ENCODE results near the gene RNF14. TPM values are rescaled to one million over a fixed set of nuclear protein-coding genes. Genes with fewer than 3 reads are reported as not detected.

The RNF14 gene
- total RNA-seq, 1 donor from 2014 or later: 60.8 TPM

DNA sequence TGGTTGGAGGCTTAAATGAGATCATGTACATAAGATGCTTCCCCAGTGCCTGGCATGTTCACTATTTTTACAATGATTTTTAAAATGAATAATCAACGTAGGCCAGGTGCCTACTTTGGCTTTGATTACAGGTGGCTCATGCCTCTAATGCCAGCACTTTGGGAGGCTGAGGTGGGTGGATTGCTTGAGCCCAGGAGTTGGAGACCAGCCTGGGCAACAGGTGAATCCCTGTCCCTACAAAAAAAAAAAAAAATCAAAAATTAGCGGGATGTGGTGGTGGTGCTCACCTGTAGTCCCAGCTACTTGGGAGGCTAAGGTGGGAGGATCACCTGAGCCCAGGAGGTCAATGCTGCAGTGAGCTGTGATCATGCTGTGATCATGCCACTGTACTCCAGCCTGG lies 20.1 kb upstream of the RNF14 start:
- Mint-ChIP-seq H3K27me3 (ENCODE audit: unreplicated experiment) (no peaks in the 10 kb centered on the region), H3K27ac (ENCODE audit: unreplicated experiment) (no peak overlapping the region), H3K9me3 (ENCODE audit: unreplicated experiment) (peaks cover 5% of the 10 kb centered on the region), H3K36me3 (ENCODE audit: unreplicated experiment) (no peaks in the 10 kb centered on the region), H3K4me3 (ENCODE audit: unreplicated experiment) (no peak overlapping the region), H3K4me1 (ENCODE audit: low read depth, unreplicated experiment) (peaks cover 26% of the 10 kb centered on the region)
- TF ChIP-seq CTCF (IDR thresholded peaks at IDR 0.05; ENCODE audit: partially characterized antibody, unreplicated experiment): no peak
- no peak for DNase-seq

- Mint-ChIP-seq H3K4me1 (ENCODE audit: low read depth, unreplicated experiment) (peaks cover 19% of the 10 kb centered on the region), H3K27ac (ENCODE audit: unreplicated experiment) (no peak overlapping the region), H3K4me3 (ENCODE audit: unreplicated experiment) (no peak overlapping the region), H3K9me3 (ENCODE audit: unreplicated experiment) (peaks cover 8% of the 10 kb centered on the region), H3K27me3 (ENCODE audit: unreplicated experiment) (no peaks in the 10 kb centered on the region), H3K36me3 (ENCODE audit: unreplicated experiment) (no peaks in the 10 kb centered on the region)
- DNase-seq: no peak
- TF ChIP-seq CTCF (IDR thresholded peaks at IDR 0.05; ENCODE audit: partially characterized antibody, unreplicated experiment): no peak
Observed at GRCh38 chr5:141949511-141949910, 19.4 kb upstream of the RNF14 start.

GRCh38 chr5:141950207-141951005 lies 18.5 kb upstream of the RNF14 start:
- Mint-ChIP-seq H3K4me1 (ENCODE audit: low read depth, unreplicated experiment) (peaks cover 15% of the 10 kb centered on the region), H3K4me3 (ENCODE audit: unreplicated experiment) (no peak overlapping the region), H3K27ac (ENCODE audit: unreplicated experiment) (no peak overlapping the region)

GRCh38 chr5:141951332-141951781 lies 17.5 kb upstream of the RNF14 start:
- Mint-ChIP-seq H3K36me3 (ENCODE audit: unreplicated experiment) (no peaks in the 10 kb centered on the region), H3K27ac (ENCODE audit: unreplicated experiment) (no peak overlapping the region), H3K9me3 (ENCODE audit: unreplicated experiment) (peaks cover 8% of the 10 kb centered on the region), H3K4me1 (ENCODE audit: low read depth, unreplicated experiment) (peaks cover 13% of the 10 kb centered on the region), H3K27me3 (ENCODE audit: unreplicated experiment) (no peaks in the 10 kb centered on the region), H3K4me3 (ENCODE audit: unreplicated experiment) (no peak overlapping the region)
- peak; percentile 80 for TF ChIP-seq CTCF (IDR thresholded peaks at IDR 0.05; ENCODE audit: partially characterized antibody, unreplicated experiment)
- peak; percentile 68 for DNase-seq

More at GRCh38 chr5:141950207-141951005, 18.5 kb upstream of the RNF14 start:
- Mint-ChIP-seq H3K27me3 (ENCODE audit: unreplicated experiment) (no peaks in the 10 kb centered on the region), H3K9me3 (ENCODE audit: unreplicated experiment) (peaks cover 8% of the 10 kb centered on the region), H3K36me3 (ENCODE audit: unreplicated experiment) (no peaks in the 10 kb centered on the region)
- DNase-seq: no peak
- TF ChIP-seq CTCF (IDR thresholded peaks at IDR 0.05; ENCODE audit: partially characterized antibody, unreplicated experiment): no peak

DNA sequence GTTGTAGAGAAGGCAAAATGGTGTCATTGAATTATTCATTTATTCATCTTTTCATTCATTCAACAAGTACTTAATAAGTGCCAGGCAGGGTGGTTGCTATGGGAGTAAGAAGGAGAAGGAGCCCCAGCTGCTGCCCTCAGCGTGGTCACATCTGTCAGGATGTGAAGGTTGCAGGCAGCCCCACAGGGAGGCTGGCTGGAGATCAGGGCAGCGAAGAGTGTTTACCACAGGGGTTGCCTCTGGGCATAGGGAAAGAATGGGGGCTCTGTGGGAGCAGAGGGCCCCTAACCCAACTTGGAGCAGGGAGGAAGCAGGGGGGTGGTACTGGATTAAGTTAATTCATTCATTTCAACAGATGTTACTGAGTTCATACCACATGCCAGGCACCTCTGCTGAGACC lies 16.9 kb upstream of the RNF14 start:
- DNase-seq: no peak
- no peak for TF ChIP-seq CTCF (IDR thresholded peaks at IDR 0.05; ENCODE audit: partially characterized antibody, unreplicated experiment)
- no peak overlapping the region for H3K27ac Mint-ChIP-seq (ENCODE audit: unreplicated experiment)
- H3K9me3 Mint-ChIP-seq (ENCODE audit: unreplicated experiment): peaks cover 8% of the 10 kb centered on the region
- no peak overlapping the region for H3K4me3 Mint-ChIP-seq (ENCODE audit: unreplicated experiment)
- H3K27me3 Mint-ChIP-seq (ENCODE audit: unreplicated experiment): no peaks in the 10 kb centered on the region
- H3K36me3 Mint-ChIP-seq (ENCODE audit: unreplicated experiment): no peaks in the 10 kb centered on the region
- peaks cover 11% of the 10 kb centered on the region for H3K4me1 Mint-ChIP-seq (ENCODE audit: low read depth, unreplicated experiment)
